ENCODE data around the gene SCN4B. TPM values are rescaled to one million over a fixed set of nuclear protein-coding genes. Genes with fewer than 3 reads are reported as not detected.

Gene SCN4B
- total RNA-seq, 1 donor, result under 0.01 TPM

DNA sequence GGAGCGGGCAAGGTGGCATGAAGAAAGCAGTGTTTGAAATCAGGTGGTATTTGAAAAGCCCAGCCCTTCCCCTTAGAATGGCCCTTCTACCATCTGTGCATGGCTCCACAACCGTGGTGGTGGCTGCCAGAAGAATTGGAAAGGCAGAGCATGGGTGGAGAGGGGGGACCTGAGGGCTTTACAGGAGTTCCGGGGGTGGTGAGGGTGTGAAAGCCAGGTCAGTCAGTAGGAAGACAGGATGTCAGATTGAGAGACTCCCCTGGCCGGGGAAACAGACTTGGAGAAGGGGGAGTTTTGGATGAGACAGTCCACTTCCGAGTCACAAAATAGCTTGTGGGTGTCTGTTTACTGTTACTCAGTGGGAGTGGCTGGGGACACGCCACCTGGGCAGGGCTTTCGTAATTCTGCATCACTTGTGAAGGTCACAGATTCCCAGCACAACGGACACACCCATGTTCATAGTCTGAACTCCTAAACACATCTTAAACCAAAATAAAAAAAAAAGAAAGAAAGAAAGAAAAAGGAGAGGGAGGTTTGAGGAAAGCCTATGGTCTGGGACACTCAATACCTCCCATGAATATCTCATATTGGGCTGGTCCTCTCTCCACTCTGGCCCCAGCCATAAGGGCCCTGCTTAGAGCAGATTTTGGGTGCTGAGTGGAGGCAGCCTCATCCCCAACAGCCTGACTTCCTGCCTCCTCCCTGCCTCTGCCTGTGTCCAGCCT lies 41.4 kb downstream of the SCN4B start:
- H3K4me3 ChIP-seq (ENCODE audit: low read depth, low read length), result no peak overlapping the region
- TF ChIP-seq, protein P1, sequence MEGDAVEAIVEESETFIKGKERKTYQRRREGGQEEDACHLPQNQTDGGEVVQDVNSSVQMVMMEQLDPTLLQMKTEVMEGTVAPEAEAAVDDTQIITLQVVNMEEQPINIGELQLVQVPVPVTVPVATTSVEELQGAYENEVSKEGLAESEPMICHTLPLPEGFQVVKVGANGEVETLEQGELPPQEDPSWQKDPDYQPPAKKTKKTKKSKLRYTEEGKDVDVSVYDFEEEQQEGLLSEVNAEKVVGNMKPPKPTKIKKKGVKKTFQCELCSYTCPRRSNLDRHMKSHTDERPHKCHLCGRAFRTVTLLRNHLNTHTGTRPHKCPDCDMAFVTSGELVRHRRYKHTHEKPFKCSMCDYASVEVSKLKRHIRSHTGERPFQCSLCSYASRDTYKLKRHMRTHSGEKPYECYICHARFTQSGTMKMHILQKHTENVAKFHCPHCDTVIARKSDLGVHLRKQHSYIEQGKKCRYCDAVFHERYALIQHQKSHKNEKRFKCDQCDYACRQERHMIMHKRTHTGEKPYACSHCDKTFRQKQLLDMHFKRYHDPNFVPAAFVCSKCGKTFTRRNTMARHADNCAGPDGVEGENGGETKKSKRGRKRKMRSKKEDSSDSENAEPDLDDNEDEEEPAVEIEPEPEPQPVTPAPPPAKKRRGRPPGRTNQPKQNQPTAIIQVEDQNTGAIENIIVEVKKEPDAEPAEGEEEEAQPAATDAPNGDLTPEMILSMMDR (IDR thresholded peaks at IDR 0.05; ENCODE audit: insufficient read depth, low read length), result no peak
- no peak for DNase-seq (ENCODE audit: low read depth)

DNA sequence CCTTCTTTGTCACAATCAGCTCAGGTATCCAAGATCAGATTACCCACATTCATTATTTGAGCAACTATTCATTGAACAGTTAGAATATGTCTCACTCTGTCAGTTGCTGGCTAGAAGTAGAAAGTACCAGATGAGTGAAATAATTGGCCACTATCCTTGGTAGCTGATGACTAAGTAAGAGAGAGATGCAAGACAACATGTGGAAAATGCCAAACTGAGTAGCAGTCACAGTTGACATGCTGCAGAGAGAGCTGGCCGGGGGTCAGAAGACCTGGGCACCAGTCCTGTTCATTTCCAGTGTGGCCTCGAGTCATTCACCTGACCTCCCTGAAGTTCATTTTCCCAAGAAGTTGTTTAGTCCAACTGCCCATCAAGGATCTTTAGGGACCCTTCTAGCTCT lies 43.4 kb downstream of the SCN4B start:
- TF ChIP-seq, protein P1 (IDR thresholded peaks at IDR 0.05; ENCODE audit: insufficient read depth, low read length), result no peak
- DNase-seq (ENCODE audit: low read depth), result peak; percentile 32
- no peak overlapping the region for H3K4me3 ChIP-seq (ENCODE audit: low read depth, low read length)

DNA sequence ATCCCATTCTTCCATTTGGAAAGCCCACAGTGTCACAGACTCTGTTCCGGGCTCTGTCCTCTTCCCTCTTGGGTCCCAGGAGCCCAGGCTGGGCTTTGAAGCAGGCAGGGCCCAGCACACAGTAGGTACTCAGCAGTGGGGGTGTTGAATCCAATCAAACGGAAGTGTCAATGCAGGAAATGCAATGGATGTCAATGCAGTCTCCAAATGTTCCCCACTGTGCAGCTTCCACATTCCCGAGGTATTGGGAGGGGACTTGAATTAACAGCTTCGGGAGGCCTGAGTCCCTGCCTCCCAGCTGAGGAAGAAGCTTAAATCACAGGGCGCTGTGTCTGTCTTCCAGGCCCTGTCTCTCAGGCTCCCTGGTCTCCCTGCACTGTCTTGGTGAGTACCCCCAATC lies 44.1 kb downstream of the SCN4B start:
- DNase-seq (ENCODE audit: low read depth), result no peak
- H3K4me3 ChIP-seq (ENCODE audit: low read depth, low read length), result no peak overlapping the region
- TF ChIP-seq, protein P1 (IDR thresholded peaks at IDR 0.05; ENCODE audit: insufficient read depth, low read length), result no peak

DNA sequence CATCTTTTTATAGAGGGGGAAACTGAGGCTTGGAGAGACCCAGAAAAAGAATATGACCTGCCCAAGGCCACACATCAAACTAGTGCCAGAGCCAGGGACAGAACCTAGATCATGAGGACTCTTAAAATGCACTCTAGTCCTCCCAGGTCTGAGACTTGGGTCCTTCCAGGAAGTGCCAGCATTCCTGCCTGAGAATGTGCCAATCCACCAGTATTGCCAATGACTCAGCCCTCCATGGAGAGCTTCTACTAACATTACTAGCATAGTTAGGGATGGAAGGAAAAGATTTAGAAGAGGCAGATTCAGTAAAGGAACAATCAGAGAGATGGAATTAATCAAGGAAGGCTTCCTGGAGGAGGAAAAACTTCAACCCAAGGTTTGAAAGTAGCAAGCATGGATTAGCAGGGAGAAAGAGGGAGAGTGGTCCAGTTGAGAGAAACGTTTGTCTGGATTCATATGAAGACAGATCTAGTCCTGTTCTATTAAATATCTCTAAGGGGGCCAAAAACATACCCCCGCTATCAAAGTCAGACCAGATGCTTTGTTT lies 45.8 kb downstream of the SCN4B start:
- DNase-seq (ENCODE audit: low read depth), result peak; percentile 4
- TF ChIP-seq, protein P1 (IDR thresholded peaks at IDR 0.05; ENCODE audit: insufficient read depth, low read length), result no peak
- no peak overlapping the region for H3K4me3 ChIP-seq (ENCODE audit: low read depth, low read length)

DNA sequence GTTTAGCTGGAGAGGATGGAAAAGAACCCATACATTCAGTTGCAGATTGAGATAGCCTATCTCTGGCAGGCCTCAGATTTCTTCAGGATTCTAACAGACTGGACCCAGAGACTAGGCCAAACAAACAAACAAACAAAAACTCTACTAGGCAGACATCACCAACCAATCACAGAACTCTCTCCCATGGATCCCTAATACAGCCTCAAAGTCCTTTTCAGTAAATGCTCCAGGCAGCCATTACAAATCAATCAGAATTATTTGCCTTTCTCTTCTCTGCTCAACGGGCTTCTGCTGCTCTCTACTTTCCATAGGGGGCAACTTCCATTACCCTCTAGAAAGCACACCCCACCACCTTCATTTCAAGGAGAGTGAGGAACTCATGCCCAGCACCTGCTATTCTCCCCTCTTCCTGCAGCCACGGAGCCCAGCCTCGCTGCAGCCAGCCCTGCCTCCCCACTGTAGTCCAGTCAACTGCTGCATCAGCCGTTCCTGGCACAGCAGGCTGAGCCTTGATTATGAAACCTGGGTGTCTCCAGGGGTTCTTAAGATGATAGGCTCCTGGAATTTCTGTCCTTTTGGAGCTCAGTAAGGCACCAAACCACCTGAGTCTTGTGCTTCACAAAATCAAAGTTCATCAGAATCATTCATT lies 46.8 kb downstream of the SCN4B start:
- no peak for DNase-seq (ENCODE audit: low read depth)
- H3K4me3 ChIP-seq (ENCODE audit: low read depth, low read length), result no peak overlapping the region
- TF ChIP-seq, protein P1 (IDR thresholded peaks at IDR 0.05; ENCODE audit: insufficient read depth, low read length), result no peak

DNA sequence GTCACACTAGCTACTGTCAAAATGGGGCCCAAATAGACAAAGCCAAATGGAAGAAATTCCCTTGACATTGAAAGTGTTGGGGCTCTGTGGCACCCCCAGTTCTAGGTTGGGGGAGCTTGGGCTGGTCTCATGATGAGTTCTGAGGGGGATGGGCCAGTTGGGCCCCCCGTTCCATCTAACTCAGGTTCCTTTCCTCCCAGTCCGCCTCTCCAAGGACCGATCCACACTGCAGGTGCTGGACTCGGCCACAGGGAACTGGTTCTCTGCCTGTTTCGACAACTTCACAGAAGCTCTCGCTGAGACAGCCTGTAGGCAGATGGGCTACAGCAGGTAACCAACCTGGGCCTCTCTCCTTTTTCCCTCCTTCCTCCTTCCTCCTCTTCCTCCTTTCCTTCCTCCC lies 48.1 kb downstream of the SCN4B start:
- no peak for DNase-seq (ENCODE audit: low read depth)
- no peak overlapping the region for H3K4me3 ChIP-seq (ENCODE audit: low read depth, low read length)

More for the DNA sequence above, 48.1 kb downstream of the SCN4B start:
- TF ChIP-seq, protein P1 (IDR thresholded peaks at IDR 0.05; ENCODE audit: insufficient read depth, low read length), result no peak

All from fibroblast of the aortic adventitia (primary cell).